Fibroblast of skin of scalp (primary cell): Measurements from ENCODE around the gene CPNE7.

Experiments
- DNase-seq: peaks from one replicate; pipeline ENCODE4 v3.0.0-alpha.2; 2013

The CPNE7 gene

GRCh38 chr16:89605186-89605970 is 29.8 kb downstream of the CPNE7 start:
- DNase-seq, result no peak

- DNase-seq, result no peak
Observed at GRCh38 chr16:89606006-89606405, 30.4 kb downstream of the CPNE7 start.

GRCh38 chr16:89607453-89607852 is 31.9 kb downstream of the CPNE7 start:
- DNase-seq, result no peak

GRCh38 chr16:89607937-89608740 is 32.6 kb downstream of the CPNE7 start:
- no peak for DNase-seq

GRCh38 chr16:89610108-89610453 is 34.5 kb downstream of the CPNE7 start:
- no peak for DNase-seq

- no peak for DNase-seq
Observed at GRCh38 chr16:89612415-89613166, 37.0 kb downstream of the CPNE7 start.

- DNase-seq, result no peak
Observed at GRCh38 chr16:89613231-89613953, 37.8 kb downstream of the CPNE7 start, which contains the start of gene DPEP1. Gene DPEP1 (plus strand): TSS chr16:89613642. CDS start chr16:89630411, 16,769 bp downstream.

GRCh38 chr16:89613954-89614459 is 38.4 kb downstream of the CPNE7 start:
- no peak for DNase-seq

GRCh38 chr16:89615176-89615575 is 39.6 kb downstream of the CPNE7 start:
- DNase-seq, result no peak

- no peak for DNase-seq
Observed at GRCh38 chr16:89615596-89616090, 40.1 kb downstream of the CPNE7 start.

GRCh38 chr16:89616623-89617022 is 41.1 kb downstream of the CPNE7 start:
- DNase-seq, result no peak

GRCh38 chr16:89617036-89617435 is 41.5 kb downstream of the CPNE7 start:
- DNase-seq, result no peak

GRCh38 chr16:89618109-89618998 is 42.8 kb downstream of the CPNE7 start:
- DNase-seq, result no peak

- DNase-seq, result peak; percentile 59
Observed at GRCh38 chr16:89619840-89620239, 44.3 kb downstream of the CPNE7 start.

GRCh38 chr16:89620406-89620841 is 44.9 kb downstream of the CPNE7 start:
- peak; percentile 27 for DNase-seq

GRCh38 chr16:89621136-89621697 is 45.7 kb downstream of the CPNE7 start:
- no peak for DNase-seq

- DNase-seq, result no peak
Observed at GRCh38 chr16:89621698-89622409, 46.3 kb downstream of the CPNE7 start.

GRCh38 chr16:89623511-89624261 is 48.1 kb downstream of the CPNE7 start:
- peak; percentile 24 for DNase-seq
